Stromal cell of bone marrow (primary cell): ENCODE data around the gene SMC6.

Experiments
- DNase-seq: peaks from one replicate; pipeline ENCODE4 v3.0.0-alpha.2; 2012; ENCODE audit warnings: low read depth

Gene SMC6

GRCh38 chr2:17646838-17647701, 106.5 kb downstream of the SMC6 start:
- DNase-seq = no peak

- DNase-seq = peak; percentile 66
Observed at GRCh38 chr2:17646081-17646554, 107.5 kb downstream of the SMC6 start.

- peak; percentile 38 for DNase-seq
Observed at GRCh38 chr2:17644997-17645720, 108.5 kb downstream of the SMC6 start.

GRCh38 chr2:17643031-17643615, 110.5 kb downstream of the SMC6 start:
- peak; percentile 96 for DNase-seq

- DNase-seq = no peak
Observed at GRCh38 chr2:17640406-17640805, 113.2 kb downstream of the SMC6 start.

GRCh38 chr2:17638196-17638743, 115.3 kb downstream of the SMC6 start:
- no peak for DNase-seq

GRCh38 chr2:17637131-17637906, 116.3 kb downstream of the SMC6 start:
- DNase-seq = no peak

- no peak for DNase-seq
Observed at GRCh38 chr2:17636257-17636656, 117.4 kb downstream of the SMC6 start.

- DNase-seq = no peak
Observed at GRCh38 chr2:17634997-17635396, 118.6 kb downstream of the SMC6 start.

GRCh38 chr2:17630089-17630488, 123.5 kb downstream of the SMC6 start:
- DNase-seq = no peak

- no peak for DNase-seq
Observed at GRCh38 chr2:17628349-17629261, 125.0 kb downstream of the SMC6 start.

GRCh38 chr2:17627434-17627833, 126.2 kb downstream of the SMC6 start:
- no peak for DNase-seq

GRCh38 chr2:17626986-17627385, 126.6 kb downstream of the SMC6 start:
- DNase-seq = no peak

- no peak for DNase-seq
Observed at GRCh38 chr2:17625446-17625845, 128.2 kb downstream of the SMC6 start.

GRCh38 chr2:17621781-17622180, 131.8 kb downstream of the SMC6 start:
- peak; percentile 58 for DNase-seq

- peak; percentile 25 for DNase-seq
Observed at GRCh38 chr2:17620841-17621240, 132.8 kb downstream of the SMC6 start.

GRCh38 chr2:17620280-17620679, 133.3 kb downstream of the SMC6 start:
- DNase-seq = no peak

- no peak for DNase-seq
Observed at GRCh38 chr2:17617955-17618354, 135.7 kb downstream of the SMC6 start.

- no peak for DNase-seq
Observed at GRCh38 chr2:17617516-17617915, 136.1 kb downstream of the SMC6 start.

- DNase-seq = no peak
Observed at GRCh38 chr2:17616405-17616804, 137.2 kb downstream of the SMC6 start.
